ENCODE results near the gene NBEAL1. TPM values are rescaled to one million over a fixed set of nuclear protein-coding genes. Genes with fewer than 3 reads are reported as not detected.

NBEAL1 gene
- total and polyA plus RNA-seq, 2 of the 8 experiments (the other 6 are each of a cell fraction or from before 2014, with no cell fraction given), result 2.3 to 10.7 TPM

DNA sequence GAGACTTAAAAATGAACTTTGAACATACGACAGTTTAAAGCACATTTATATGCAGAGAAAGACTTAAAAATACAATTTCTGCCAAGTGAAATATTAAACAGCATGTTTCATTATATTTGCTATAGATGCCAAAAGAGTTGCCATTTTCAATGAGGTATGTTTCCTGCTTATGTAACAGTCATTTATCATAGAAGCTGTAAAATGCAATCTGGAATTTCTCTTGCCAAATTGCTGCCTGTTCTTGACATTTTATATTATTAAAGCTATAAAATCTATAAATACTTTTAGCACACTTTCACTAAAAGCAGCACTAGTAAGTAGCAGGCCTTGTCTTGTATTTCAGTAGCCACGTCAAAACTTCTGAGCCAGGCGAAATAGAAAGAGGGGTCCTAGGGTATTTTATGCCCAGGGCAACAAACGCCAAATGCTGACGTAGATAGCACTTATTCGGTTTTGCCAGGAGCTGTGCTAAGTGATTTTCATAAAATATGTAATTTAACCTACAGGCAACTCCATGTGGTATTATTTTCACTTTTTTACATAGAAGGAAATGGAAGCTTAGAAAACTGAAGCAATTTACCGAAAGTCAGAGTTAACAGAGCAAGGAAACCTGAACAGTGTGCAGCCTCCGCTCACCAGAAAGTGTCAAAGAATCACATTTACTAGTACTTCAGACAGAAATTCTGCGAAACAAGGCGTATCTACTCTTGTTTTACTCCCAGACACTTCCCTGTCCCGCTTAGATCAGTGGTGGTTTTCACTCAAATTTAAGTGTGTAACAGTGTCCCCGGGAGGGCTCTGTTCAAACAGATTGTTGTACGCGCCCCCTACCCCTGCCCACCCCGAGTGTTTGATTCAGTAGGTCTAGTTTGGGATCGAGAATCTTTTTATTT lies 222.9 kb downstream of the NBEAL1 start (continued):
- TF ChIP-seq CHD7 (IDR thresholded peaks at IDR 0.05; ENCODE audit: insufficient replicate concordance, low read length), result no peak
- no peak for TF ChIP-seq BRCA1 (IDR thresholded peaks at IDR 0.05; ENCODE audit: low read depth, low read length)
- no peak for TF ChIP-seq SP4 (IDR thresholded peaks at IDR 0.05; ENCODE audit: low read length)
- TF ChIP-seq CBX8 (IDR thresholded peaks at IDR 0.05; ENCODE audit: borderline replicate concordance, low read depth, low read length), result no peak
